Activated CD8-positive, alpha-beta memory T cell treated with anti-CD3 and anti-CD28 coated beads, Interleukin-2, amount 50 U/mL, for 1 hour (primary cell): Measurements from ENCODE around the gene GRAMD4.

Experiments
- DNase-seq: peaks from one replicate; pipeline ENCODE4 v3.0.0-alpha.2; 2020; ENCODE audit errors: extremely low read depth

GRAMD4 gene, protein sequence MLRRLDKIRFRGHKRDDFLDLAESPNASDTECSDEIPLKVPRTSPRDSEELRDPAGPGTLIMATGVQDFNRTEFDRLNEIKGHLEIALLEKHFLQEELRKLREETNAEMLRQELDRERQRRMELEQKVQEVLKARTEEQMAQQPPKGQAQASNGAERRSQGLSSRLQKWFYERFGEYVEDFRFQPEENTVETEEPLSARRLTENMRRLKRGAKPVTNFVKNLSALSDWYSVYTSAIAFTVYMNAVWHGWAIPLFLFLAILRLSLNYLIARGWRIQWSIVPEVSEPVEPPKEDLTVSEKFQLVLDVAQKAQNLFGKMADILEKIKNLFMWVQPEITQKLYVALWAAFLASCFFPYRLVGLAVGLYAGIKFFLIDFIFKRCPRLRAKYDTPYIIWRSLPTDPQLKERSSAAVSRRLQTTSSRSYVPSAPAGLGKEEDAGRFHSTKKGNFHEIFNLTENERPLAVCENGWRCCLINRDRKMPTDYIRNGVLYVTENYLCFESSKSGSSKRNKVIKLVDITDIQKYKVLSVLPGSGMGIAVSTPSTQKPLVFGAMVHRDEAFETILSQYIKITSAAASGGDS

DNA sequence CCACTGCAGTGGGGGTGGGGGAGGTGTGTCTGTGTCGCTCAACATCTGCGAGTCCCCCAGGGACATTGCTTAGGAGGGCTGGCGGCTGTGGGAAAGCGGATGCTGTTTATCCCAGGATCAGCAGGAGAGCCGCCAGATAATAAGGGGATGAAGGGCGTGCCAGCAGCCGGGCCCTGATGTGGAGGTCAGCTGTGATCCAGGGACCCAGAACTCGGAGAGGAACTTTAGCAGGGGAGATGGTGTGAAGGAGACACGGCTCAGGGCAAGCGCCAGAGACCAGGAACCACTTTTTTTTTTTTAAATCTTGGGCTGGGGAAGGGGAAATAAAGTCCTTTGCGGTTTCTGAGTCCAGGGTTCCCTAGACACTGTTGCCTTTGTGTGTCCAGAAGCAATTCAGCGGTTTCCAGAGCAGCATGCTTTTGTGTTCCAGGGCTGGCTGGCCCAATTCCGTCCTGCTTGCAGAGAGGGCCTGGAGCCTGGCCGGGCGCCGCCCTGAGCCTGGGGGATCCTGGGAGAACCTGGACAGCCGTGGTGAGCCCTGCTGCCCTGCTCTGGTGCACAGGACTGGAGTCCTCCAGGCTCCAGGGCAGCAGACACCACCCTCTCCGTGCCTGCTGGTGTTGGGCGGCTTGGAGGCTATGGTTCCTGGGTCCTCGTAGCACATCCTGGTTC lies at the start of gene GRAMD4:
Gene GRAMD4 (plus strand): TSS at position 557 of the 672 bp plus-strand sequence. CDS start 6,414 bp downstream, outside the sequence.
- no peak for DNase-seq

DNA sequence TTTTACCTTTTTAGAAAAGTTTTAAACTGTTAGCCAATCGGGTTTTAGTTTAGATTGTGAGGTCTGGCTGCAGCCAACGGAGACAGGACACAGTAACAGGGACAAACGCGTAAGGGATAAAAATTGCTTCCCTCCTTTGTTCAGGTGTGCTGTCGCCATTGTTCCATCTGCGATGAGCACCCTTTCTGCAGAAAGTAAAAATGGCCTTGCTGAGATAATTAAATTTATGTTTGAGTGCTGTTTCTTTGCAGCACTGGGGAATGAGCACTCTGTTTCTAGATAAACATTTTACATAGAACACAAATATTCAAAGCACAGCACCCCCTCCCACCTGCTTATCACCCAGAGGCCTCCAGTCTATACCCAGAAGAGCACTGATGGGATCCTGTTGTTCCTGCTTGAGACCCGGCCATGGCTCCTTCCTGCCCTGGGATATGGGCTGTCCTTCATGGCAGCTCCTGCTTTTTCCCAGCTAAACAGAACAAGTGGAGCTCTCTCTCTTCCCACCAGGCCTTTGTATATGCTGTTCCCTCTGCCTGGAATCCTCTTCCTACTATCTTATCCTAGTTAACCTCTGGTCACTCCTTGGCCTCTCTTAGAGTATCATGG lies 48.4 kb upstream of the GRAMD4 start:
- DNase-seq: no peak

DNA sequence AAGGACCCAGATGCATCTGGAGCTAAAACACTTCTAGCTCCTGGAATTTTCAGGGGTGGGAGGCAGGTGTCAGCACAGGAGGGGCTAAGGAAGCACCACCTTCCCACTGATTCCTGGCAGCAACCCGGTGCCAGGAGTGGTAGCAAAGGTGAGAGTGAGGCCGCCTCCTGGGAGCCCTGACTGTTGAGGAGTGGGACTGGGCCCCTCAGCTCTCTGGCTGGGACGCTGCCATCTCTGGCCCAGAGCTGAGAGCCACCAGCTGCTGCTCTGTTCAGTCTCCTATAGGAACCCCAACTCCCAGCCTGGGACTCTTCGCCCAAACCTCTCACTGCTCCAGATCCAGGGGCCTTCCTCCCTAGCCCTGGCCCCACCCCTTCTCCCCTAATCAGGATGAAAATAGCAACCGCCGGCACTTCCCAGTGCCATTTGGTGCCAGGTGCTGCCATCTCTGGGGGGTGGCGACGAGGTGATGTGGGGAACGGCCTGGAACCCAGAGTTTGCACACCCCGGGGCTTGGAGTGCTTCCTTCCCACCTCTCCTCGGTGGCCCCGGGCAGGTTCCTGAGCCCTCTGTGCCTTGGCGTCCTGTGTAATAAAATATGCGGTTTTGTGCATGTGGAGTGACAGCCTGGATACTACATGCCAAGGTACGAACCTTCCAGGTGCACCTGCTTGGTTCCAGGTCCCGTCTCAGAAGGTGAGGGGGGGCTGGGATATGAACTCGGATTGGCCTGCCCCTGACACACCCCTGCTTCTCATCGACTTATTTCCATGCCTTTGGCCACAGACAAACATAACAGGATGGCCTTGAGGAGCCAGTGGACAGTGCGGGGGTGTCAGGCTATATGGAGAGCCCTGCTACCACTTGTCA lies 47.0 kb upstream of the GRAMD4 start:
- no peak for DNase-seq

DNA sequence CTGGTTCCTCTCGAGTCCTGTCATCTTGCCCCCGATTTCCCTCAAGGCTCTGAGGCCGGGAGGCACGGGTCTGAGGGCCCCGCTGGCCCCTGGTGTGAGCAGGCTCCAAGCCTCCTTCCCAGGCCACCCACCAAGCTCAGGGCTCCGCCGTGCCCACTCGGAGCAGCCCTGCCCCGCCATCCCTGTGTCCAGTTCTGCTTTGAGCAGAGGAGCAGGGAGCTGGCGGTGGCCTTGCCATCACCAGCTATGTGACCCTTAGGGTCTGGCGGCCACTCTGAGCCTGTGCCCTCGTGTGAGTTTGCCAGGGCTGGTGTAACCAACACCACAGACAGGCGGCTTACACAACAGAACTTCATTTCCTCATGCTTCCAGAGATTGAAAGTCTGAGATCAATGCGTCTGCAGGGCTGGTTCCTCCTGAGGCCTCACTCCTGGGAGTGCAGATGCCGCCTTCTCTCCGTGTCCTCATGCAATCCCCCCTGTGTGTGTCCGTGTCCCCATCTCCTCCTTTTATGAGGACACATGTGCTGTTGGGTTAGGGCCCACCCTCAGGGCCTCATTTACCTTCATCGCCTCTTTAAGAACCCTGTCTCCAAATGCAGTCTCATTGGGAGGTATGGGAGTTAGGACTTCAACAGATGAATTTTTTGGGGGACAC lies 46.3 kb upstream of the GRAMD4 start:
- DNase-seq: no peak

DNA sequence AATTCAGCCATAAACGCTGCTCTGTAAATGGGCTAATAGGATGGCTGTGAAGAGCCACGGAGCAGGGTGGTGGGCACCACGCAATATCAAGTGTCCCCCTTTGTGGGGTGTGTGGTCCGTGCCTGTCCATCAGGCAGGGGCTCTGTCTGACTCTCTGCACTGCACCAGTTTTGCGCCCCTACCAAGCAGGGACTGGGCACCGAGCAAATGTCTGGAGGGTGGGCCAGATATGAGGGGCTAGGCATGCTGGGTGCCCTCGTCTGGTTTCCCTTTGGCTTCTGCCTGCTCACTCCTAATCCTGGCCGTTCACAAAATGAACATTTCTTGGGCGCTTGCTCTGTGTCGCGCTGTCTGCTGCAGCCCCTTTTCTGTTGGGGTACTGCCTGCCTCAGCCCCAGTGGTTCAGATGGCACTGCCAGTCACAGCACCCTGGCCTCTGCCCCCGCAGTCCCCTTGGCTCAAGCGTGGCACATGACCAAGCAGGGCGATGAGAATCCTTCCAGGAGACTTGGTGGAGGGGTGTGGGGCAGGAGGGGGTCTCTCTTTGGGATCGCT lies 45.7 kb upstream of the GRAMD4 start:
- no peak for DNase-seq

DNA sequence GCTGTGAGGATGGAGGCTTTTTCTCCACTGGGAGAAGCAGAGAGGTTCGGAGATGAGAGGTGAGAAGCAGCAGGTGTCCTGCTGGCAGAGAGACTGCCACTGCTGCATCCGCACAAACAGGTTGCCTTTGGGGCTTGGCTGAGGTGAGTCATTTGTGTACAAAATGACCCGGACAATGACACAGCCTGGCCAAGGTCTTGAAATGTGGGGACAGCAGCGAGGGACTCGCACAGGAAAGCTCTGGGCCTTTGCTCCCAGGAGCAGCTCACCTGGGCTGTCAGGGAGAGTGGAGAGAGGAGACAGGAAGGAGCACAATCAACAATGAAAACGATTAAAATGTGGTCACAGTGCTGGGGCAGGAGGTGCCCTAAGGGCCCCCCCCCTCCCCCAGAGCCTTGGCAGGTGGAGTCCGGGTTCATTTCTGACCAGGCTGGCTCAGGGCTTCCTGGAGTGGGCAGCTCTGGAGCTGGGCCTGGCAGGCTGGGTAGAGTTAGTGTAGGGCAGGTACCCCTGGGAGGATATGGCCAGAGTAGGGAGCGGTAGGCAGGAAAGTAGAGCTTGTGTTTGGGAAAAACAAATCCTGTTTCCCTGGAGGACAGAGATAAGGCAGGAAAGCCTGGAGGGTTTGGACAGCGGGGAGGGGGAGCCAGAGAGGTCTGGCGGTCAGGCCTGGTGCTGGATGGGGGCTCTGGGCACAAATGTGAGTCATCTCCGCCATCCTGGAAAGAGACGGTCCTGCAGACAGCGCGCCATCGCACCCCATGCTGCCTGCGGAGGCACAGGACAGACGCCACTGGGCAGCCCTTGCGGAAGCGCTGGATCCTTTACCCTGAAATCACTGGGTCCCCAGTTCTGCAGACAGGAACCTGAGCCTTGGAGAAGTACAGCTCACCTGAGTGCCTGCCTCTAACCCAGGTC lies 44.9 kb upstream of the GRAMD4 start:
- no peak for DNase-seq

DNA sequence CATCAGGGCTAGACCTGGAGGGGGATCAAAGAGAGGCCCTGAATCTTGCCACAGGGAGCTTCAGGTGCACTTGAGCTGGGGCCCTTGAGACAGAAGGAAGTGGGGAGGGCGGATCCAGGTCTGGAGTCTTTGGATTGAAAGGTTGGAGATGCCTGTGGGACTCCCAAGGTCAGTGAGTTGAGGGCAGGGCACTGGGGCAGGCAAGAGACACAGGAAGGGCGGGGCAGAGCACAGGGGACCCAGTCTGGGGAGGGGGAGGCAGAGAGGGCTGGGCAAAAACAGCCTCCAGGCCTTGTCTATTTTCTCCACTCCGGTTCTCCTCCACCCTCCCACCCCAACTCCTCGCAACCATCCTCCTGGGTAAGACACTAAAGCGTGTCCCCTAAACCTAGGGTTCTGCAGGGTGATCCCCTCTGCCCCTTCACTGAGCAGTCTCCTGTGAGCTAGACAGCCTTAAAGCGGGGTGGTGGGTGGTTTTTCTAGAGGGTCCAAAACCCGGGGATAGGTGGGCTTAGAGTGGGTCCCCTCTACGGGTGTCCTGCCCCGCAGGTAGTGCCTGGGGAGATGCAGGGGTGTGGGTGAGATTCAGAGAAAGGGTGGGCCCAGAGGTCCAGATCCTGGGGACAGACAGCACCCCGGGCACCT lies 44.2 kb upstream of the GRAMD4 start:
- no peak for DNase-seq

DNA sequence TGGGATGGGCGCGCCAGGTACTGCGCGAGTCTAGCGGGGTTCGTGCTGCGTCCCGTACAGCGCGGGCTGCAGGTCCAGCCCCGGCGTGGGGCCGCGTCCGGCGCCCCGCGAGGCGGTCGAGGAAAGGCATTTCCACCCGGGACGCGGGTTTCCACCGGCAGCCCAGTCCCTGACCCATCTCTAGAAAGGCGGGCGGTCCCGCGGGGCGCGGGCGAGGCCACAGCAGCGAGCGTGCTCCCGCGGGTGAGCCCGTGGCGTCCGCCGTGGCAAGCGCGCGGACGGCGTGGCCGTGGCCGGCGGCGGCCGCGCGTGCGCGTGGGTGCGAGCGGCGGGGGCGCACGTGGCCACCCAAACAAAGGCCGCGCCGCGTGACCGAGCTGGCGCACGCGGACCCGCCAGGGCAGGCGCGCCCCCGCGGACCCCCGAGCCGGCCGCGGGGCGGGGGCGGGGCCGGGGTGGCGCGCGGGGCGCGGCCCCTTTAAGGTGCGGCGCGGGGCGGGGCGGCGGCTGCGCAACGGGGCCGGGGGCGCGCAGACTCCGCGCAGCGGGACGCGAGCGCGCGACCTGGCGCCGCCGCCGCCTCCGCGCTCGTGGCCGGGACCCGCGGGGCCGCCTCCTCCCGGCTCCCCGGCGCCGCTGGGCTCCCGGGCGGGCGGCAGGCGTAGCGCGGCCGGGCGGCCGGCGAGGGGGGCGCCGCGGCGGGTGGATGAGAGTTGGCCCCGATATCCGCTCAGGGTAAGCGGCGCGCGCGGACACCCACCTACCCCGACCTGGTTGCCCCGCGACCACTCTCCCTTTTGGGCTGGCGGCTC lies 43.4 kb upstream of the GRAMD4 start:
- no peak for DNase-seq

DNA sequence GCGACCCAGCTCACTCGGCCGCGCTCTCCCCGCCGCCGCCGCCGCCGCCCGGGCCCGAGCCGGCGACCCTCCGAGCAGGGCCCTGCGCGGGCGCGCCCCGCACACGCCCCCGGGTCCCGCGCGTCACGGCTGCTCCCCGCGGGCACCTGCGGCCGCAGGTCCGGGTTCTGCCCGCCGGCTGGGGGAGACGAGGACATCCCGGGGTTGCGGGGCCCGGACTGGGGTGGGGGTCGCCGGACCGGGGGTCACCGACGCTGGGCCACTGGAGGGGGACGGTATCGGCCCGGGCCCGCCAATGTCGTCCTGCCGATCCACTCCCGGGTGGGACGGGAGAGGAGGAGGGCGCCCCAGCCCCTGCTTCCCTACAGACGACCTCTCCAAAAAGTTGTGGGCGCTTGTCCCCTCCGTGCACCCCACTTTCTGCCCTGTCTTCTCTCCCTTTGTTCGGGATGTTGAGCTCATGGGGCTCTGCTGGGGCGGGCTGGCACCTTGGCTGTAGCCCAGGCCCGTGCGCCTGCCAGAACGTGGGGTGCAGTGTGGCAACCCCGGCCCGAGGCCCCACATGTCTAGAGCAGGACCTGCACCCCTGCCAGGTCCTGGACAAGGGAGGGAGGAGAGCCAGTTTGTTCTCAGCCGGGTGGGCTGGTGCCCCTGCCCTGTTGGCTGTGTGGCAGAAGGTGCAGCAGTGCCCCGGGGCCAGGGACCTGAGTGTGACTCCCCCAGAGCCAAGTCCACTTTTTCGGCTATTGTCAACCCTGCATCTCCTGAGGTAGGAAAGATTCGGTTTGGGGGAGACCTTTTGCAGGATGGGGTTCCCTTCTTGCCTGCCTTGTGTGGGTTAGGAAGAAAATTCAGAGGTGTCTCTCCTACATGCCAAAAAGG lies 42.6 kb upstream of the GRAMD4 start:
- no peak for DNase-seq

DNA sequence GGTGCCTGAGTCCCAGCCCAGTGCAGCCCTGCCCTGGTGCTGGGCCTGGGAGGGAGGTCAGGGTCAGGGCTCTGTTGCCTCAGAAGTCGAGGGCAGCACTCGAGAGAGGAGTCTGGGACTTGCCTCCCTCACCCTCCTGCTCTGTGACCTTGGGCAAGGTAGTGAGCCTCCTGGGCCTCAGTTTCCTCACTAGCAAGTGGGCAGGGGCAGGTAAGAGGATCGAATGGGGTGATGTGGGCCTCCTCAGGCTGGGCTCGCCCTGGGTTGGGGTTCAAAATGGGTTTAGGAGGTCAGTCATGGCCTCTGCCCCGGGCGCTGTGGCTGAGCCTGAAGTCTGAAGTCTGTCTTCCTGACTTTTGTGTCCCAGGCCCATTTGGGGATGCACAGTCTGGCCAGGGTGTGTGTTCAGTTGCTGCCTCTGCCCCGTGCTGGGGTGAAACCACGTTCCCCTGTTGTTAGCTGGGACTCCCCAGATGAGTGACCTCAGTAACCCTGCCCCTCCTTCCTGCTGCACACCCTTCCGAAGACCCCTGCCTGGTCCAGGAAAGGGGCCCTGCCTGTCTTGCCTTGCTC lies 41.8 kb upstream of the GRAMD4 start:
- no peak for DNase-seq

DNA sequence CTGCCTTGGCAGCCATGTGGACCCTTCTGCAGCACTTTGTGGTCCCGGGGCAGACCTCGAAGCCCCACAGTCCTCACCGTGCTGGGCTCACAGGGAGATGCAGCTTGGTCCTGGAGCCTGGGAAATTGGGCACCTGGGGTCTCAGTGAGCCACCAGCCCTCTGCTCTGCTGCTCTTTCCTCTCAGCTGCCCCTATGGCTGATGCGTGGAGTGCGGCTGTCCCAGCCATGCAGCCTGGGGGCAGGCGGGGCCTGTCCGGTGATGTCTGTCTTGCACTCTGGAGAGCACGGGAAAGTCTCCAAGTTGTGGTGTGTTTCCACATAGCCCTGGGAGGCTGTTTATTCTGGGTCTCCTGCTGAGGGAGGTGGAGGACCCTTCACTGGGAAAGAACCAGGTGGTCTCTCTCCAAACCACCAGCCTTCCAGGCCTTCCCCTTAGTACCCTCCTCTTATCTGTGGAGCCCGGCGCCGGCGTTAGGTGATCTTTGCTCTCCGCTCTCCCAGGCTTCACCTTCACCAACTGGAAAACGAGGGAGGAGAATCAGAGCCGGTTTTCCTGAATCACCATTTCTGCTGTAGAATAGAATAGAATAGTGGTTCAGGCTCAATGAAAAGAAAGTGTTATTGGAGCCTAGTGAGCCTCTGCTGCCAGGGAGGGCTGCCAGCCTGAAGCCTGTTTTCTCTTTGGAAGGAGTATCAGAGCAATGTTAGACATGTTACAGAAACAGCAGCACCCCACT lies 41.2 kb upstream of the GRAMD4 start:
- no peak for DNase-seq

DNA sequence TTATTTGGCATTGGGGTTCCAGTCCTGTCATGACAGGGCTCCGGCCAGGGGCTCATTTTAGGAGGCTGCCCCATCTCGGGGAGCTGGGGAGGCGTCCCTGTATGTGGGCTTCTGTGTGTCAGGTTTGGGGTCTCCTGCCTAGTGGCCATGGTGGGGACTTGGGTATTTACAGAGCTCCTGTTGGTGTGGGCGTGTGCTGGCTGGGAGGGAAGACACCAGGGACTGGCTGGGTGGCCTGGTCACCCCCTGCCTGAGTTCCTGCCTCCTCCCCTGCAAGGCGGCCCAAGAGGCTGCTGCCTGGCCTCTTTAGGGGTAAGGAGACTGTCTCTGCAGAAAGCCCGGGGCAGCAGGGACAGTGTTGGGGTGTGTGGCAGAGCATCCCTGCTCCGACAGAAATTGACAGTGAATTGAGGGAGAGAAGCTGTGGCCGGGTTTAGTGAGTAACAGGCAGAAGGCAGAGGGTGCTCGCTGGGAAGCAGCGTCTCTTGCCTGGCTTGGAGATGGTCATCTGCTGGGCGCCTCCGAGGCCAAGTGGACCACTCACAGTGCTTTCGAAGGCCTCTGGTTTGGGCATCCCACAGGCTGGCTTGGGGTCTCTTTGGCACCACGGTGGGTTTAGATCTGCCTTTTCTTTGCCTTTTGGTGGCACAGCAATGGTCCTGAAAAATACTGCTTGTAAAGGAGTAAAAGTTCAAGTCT lies 40.3 kb upstream of the GRAMD4 start:
- DNase-seq: no peak

DNA sequence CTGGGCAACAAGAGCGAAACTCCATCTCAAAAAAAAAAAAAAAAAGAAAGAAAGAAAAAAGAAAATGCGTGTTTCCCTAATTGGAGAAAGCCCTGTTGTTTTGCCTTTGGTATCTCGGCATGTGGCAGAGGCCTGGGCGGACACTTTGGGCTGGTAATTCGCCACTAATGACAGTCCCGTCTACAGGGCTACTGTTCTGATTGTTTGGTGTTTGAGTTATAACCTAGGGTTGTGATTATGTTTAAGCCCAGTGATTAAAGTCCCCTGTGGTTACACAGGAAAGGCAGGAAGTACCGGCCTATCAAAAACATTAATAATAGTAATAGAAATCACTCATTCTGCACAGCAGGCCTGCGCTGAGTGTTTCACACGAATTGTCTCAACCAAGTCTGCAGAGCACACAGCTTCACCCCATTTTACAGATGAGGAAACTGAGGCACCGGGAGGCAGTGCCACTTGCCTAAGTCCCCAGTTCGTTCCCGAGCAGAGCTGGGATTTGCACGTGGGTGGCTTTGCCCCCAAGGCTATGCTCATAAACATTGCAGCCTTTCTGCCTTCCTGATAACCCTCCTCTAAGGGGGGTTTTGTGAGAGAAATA lies 39.1 kb upstream of the GRAMD4 start:
- no peak for DNase-seq

DNA sequence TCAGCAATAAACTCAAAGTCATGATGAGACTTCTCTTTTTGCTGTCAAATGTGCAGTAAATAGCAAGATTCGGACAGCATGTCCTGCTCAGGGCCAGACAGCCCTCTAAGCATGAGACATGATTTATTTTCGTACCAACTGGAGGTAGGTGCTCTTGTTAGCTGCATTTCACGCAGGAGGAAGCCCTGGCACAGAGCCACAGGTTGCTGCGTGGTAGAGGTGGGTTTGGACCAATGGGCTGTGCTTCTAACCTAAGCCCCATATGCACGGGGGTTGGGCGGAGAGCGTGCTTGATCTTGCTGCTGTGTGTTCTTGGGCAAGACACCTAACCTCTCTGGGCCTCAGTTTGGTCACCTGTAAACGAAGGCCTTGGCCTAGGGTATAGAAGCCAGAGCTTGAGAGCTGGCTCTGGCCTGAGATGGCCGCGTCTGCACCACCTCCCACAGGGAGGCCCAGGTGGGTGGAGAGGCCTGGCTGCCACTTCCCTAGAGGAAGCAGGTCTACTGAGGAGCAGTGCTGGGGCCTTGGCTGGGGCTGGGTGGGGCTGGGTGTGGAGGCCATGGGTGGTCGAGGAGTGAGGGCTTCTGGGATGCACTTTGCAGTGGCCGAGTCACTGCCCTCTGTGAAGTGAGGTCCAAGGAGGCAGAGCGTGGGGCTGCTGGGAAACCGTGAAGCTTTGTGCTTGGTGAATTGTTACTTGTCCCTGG lies 38.5 kb upstream of the GRAMD4 start:
- no peak for DNase-seq
